OCI-LY1 (cell line): ENCODE measurements around the gene CSF3R.

ENCODE experiments used
- EZH2 ChIP-seq: fragments of 200-600 bp; sonication (generic), shearing (Covaris generic); IDR thresholded peaks from 2 replicates; pipeline ENCODE4 v1.8.0; 2017; ENCODE audit warnings: borderline replicate concordance, mixed run types, mild to moderate bottlenecking, antibody characterized with exemption, low read length, moderate library complexity, mixed read lengths
- TF ChIP-seq, protein P1 (sequence below): fragments of 200-600 bp; sonication (generic), shearing (Covaris generic); IDR thresholded peaks from 2 replicates; pipeline ENCODE4 v1.5.1; 2017; ENCODE audit warnings: mild to moderate bottlenecking, antibody characterized with exemption, low read length, moderate library complexity, mixed read lengths

DNA sequence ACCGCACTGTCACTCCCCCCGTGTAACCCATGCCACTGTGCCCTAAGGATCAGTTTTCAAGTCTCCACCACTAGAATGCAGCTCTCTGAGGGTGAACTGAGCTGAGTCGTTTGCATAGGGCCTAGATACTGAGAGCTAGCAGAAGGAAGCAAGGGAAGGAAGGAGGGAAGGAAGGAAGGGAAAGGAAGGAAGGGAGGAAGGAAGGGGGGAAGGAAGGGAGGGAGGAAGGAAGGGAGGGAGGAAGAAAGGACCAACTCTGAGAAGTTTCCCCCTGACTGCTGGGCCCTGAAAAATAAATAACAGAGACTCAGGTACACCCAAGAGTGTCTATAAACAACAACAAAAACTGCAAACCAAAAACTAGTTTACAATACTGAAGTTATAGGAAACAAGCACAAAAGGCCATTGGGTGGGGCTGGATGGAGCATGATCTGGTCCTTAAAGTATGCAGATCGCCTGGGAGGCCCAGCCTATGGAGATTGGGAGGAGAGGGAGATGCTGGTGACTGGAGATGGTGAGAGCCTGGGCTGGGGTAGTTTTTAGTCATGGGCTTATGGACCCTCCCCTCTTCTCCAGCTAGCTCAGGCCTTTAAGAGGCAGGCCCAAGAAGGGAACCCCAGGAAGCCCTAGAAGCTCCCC lies 16.9 kb downstream of the CSF3R start:
- TF ChIP-seq EZH2 = no peak
- TF ChIP-seq, protein P1, sequence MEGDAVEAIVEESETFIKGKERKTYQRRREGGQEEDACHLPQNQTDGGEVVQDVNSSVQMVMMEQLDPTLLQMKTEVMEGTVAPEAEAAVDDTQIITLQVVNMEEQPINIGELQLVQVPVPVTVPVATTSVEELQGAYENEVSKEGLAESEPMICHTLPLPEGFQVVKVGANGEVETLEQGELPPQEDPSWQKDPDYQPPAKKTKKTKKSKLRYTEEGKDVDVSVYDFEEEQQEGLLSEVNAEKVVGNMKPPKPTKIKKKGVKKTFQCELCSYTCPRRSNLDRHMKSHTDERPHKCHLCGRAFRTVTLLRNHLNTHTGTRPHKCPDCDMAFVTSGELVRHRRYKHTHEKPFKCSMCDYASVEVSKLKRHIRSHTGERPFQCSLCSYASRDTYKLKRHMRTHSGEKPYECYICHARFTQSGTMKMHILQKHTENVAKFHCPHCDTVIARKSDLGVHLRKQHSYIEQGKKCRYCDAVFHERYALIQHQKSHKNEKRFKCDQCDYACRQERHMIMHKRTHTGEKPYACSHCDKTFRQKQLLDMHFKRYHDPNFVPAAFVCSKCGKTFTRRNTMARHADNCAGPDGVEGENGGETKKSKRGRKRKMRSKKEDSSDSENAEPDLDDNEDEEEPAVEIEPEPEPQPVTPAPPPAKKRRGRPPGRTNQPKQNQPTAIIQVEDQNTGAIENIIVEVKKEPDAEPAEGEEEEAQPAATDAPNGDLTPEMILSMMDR = no peak
